WTC11 (cell line): ENCODE results near the gene LEFTY2. TPM values are rescaled to one million over a fixed set of nuclear protein-coding genes. Genes with fewer than 3 reads are reported as not detected.

Experiments
- ATAC-seq: fragments of 200-7000 bp; cut with Tn5 transposase; 2 replicates; pipeline ENCODE4 v1.10.0; 2021; ENCODE audit warnings: mild to moderate bottlenecking, moderate library complexity
- CTCF ChIA-PET: fragments of 300-600 bp; sonication (Branson Sonifier 250); formaldehyde crosslinking; loops from one replicate; lab custom pipeline; 2021; ENCODE audit warnings: antibody characterized with exemption; lab: Charles Lee
- POLR2A ChIA-PET: fragments of 350-600 bp; sonication (Branson Sonifier 250); formaldehyde crosslinking; loops from one replicate; lab custom pipeline; 2021; ENCODE audit warnings: antibody characterized with exemption; lab: Charles Lee
- DNase-seq: peaks from one replicate; pipeline ENCODE4 v3.0.0; 2021; ENCODE audit warnings: low spot score
- H3K27ac Mint-ChIP-seq: 2 replicates; pipeline ENCODE4 v1.8.0; 2021; ENCODE audit warnings: mixed read lengths
- H3K27me3 Mint-ChIP-seq: 2 replicates; pipeline ENCODE4 v1.8.0; 2021; ENCODE audit warnings: low read depth, mild to moderate bottlenecking, moderate library complexity, mixed read lengths
- H3K36me3 Mint-ChIP-seq: 2 replicates; pipeline ENCODE4 v1.8.0; 2021; ENCODE audit warnings: mixed read lengths
- H3K4me1 Mint-ChIP-seq: 2 replicates; pipeline ENCODE4 v1.8.0; 2022; ENCODE audit warnings: mixed read lengths
- H3K4me3 Mint-ChIP-seq: 2 replicates; pipeline ENCODE4 v1.8.0; 2021; ENCODE audit warnings: mild to moderate bottlenecking, moderate library complexity, mixed read lengths
- H3K9me3 Mint-ChIP-seq: 2 replicates; pipeline ENCODE4 v1.8.0; 2021; ENCODE audit warnings: mixed read lengths
- ATF1 ChIP-seq: sonication (generic); formaldehyde crosslinking; IDR thresholded peaks from 2 replicates; pipeline ENCODE4 v1.8.1; 2023; ENCODE audit warnings: mild to moderate bottlenecking, moderate library complexity, missing genetic modification reagents
- CBFB ChIP-seq: sonication (generic); formaldehyde crosslinking; IDR thresholded peaks from 2 replicates; pipeline ENCODE4 v1.8.1; 2022; ENCODE audit warnings: mild to moderate bottlenecking, low read depth, missing genetic modification reagents
- ESRRA ChIP-seq: sonication (generic); formaldehyde crosslinking; IDR thresholded peaks from 2 replicates; pipeline ENCODE4 v1.8.1; 2022; ENCODE audit warnings: mild to moderate bottlenecking, missing genetic modification reagents, borderline replicate concordance
- GABPB1 ChIP-seq: sonication (generic); formaldehyde crosslinking; IDR thresholded peaks from 2 replicates; pipeline ENCODE4 v1.8.1; 2023; ENCODE audit warnings: mild to moderate bottlenecking, missing genetic modification reagents
- KAT7 ChIP-seq: sonication (generic); formaldehyde crosslinking; IDR thresholded peaks from 2 replicates; pipeline ENCODE4 v1.8.1; 2023; ENCODE audit warnings: missing genetic modification reagents, mild to moderate bottlenecking, borderline replicate concordance
- NFYB ChIP-seq: sonication (generic); formaldehyde crosslinking; conservative IDR thresholded peaks from 2 replicates; pipeline ENCODE4 v1.8.0; 2022; ENCODE audit warnings: low read depth, missing genetic modification reagents
- TEAD4 ChIP-seq: sonication (generic); formaldehyde crosslinking; IDR thresholded peaks from 2 replicates; pipeline ENCODE4 v1.8.0; 2022; ENCODE audit warnings: mild to moderate bottlenecking, missing genetic modification reagents
- ZNF121 ChIP-seq: sonication (generic); formaldehyde crosslinking; IDR thresholded peaks from 2 replicates; pipeline ENCODE4 v1.8.0; 2023; ENCODE audit warnings: missing genetic modification reagents
- ZNF263 ChIP-seq: sonication (generic); formaldehyde crosslinking; IDR thresholded peaks from 2 replicates; pipeline ENCODE4 v1.8.1; 2022; ENCODE audit warnings: low read depth, mild to moderate bottlenecking, moderate library complexity, missing genetic modification reagents
- ZNF423 ChIP-seq: fragments of 250-450 bp; sonication (Bioruptor Pico); IDR thresholded peaks from 2 replicates; pipeline ENCODE4 v2.1.2; 2022; ENCODE audit warnings: mild to moderate bottlenecking, moderate library complexity
- total RNA-seq: library from RNA; stranded (reverse); gene quantifications from 3 replicates; pipeline ENCODE4 v1.2.3, GENCODE V29; 2021
- TF ChIP-seq, protein P1 (sequence below): sonication (generic); formaldehyde crosslinking; IDR thresholded peaks from 2 replicates; pipeline ENCODE4 v1.8.0; 2022; ENCODE audit warnings: mild to moderate bottlenecking, missing genetic modification reagents
- TF ChIP-seq, protein P2 (sequence below): sonication (generic); formaldehyde crosslinking; IDR thresholded peaks from 2 replicates; pipeline ENCODE4 v1.8.1; 2023; ENCODE audit warnings: mild to moderate bottlenecking, missing genetic modification reagents, moderate library complexity
- TF ChIP-seq, protein P3 (sequence below): fragments of 250-450 bp; sonication (Bioruptor Pico); IDR thresholded peaks from 2 replicates; pipeline ENCODE4 v1.9.0; 2021; ENCODE audit warnings: mild to moderate bottlenecking
- TF ChIP-seq, protein P4 (sequence below): sonication (generic); formaldehyde crosslinking; IDR thresholded peaks from 2 replicates; pipeline ENCODE4 v1.8.0; 2022; ENCODE audit warnings: mild to moderate bottlenecking, missing genetic modification reagents
- TF ChIP-seq, protein P5 (sequence below): sonication (generic); formaldehyde crosslinking; IDR thresholded peaks from 2 replicates; pipeline ENCODE4 v1.8.0; 2022; ENCODE audit warnings: mild to moderate bottlenecking, missing genetic modification reagents

The LEFTY2 gene
- total RNA-seq, 1 experiment from 2014 or later = 15.5 TPM

DNA sequence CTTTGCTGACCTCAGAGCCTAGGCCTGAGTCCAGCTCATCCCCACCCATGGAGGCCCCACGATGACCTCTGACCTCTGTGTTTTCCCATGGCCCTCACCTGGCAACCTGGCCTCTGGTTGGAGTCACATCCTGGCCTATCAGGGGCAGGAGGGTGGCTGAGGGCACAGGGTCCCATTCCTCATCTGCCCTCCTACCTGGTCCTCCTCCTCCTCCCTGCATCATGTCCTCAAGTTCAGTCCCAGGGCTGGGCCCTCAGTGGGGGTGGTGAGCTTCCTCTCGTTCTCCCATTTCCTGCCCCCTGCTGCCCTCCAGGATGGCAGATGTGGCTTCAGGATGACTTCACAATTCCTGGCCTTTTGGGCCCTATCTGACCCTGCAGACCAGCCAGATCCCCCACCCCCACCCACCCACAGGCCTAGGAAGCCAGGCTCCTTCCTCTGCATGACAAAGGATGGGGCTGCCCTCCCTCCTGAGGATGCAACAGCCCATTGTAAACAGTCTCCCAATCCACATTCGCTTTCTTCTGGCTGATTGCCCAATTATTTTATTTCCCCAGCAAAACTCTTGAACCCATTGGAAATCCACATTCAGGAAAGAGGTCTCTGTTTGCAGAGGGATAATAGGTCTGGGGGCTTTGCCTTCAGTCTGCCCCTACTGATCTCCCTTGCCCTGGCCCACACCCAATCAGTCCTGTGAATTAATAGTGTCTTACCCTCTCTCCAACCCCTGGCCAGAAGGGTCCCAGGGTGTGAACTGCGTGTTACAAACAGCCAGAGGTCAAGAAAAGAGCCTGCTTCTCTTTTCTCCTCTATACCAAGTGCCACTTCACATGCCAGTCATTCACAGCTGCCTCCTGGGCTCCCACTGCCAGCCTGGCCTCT lies 41.7 kb downstream of the LEFTY2 start (continued):
- TF ChIP-seq, protein P1, sequence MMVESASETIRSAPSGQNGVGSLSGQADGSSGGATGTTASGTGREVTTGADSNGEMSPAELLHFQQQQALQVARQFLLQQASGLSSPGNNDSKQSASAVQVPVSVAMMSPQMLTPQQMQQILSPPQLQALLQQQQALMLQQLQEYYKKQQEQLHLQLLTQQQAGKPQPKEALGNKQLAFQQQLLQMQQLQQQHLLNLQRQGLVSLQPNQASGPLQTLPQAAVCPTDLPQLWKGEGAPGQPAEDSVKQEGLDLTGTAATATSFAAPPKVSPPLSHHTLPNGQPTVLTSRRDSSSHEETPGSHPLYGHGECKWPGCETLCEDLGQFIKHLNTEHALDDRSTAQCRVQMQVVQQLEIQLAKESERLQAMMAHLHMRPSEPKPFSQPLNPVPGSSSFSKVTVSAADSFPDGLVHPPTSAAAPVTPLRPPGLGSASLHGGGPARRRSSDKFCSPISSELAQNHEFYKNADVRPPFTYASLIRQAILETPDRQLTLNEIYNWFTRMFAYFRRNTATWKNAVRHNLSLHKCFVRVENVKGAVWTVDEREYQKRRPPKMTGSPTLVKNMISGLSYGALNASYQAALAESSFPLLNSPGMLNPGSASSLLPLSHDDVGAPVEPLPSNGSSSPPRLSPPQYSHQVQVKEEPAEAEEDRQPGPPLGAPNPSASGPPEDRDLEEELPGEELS = peak; percentile 95; the same call in 1 of the 2 replicates
- TF ChIP-seq NFYB (CRISPR knock-in tag) (no peak), TEAD4 (CRISPR knock-in tag) (no peak)
- TF ChIP-seq, protein P2, sequence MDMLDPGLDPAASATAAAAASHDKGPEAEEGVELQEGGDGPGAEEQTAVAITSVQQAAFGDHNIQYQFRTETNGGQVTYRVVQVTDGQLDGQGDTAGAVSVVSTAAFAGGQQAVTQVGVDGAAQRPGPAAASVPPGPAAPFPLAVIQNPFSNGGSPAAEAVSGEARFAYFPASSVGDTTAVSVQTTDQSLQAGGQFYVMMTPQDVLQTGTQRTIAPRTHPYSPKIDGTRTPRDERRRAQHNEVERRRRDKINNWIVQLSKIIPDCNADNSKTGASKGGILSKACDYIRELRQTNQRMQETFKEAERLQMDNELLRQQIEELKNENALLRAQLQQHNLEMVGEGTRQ (CRISPR knock-in tag) = 0 out of 2 replicates have a peak, but pooled peaks have one; percentile 6

DNA sequence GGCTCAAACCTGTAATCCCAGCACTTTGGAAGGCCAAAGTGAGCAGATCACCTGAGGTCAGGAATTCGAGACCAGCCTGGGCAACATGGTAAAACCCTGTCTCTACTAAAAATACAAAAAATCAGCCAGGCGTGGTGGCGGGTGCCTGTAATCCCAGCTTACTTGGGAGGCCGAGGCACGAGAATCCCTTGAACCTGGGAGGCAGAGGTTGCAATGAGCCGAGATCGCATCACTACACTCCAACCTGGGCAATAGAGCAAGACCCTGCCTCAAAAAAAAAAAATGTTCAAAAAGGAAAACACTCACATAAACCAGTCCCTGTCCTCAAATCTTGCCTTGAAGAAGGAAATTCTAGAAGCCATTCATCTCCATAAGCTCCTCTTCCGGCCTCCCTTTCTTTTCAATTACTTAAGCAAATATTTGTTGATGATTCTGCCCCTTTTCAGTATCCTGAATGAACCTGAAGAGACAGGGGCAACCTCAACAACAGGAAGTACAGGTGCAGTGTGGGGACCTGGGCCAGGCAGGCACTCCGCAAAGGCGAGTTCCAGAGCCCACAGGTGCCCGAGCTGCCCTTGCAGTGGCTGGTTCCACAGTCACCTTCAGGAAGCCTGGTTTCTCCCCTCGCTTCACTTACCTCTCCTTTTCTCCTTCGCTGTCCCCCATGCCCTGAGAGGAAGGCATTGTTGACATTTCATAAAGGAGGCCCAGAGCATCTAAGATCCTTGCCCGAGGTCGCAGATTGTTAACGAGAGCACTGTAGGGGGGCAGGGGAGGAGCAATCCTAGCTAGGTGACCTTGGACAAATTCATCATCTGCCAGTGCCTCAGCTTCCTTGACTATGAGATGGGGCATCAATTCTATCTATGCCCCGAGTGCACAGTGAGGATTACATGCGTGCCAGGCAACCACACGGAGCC lies 43.2 kb downstream of the LEFTY2 start:
- no peak for ATAC-seq
- ChIA-PET POLR2A (interaction anchor here (2.2 kb wide), 1 partner anchor 15 kb away, joined by 10 read pairs; the partner anchor contains the start of gene TMEM63A), CTCF (interaction anchor here (1.4 to 3.3 kb wide), 4 partner anchors 9 to 90 kb away, joined by 3 to 30 read pairs (median 10); partner anchors contain the start of genes LEFTY1 and TMEM63A)
- no peak for DNase-seq
- no peaks in the 10 kb centered on the region for H3K36me3 Mint-ChIP-seq
- TF ChIP-seq GABPB1 (CRISPR knock-in tag) (no peak), KAT7 (0 out of 2 replicates have a peak, but pooled peaks have one; percentile 16), ESRRA (CRISPR knock-in tag) (peak; percentile 38; the same call in 1 of the 2 replicates), ZNF121 (peak; percentile 76; the same call in 1 of the 2 replicates)
- TF ChIP-seq, protein P3, sequence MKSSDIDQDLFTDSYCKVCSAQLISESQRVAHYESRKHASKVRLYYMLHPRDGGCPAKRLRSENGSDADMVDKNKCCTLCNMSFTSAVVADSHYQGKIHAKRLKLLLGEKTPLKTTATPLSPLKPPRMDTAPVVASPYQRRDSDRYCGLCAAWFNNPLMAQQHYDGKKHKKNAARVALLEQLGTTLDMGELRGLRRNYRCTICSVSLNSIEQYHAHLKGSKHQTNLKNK (CRISPR knock-in tag) = no peak
- H3K4me1 Mint-ChIP-seq = peaks cover 43% of the 10 kb centered on the region
- peak overlapping the region; percentile 60 for H3K27ac Mint-ChIP-seq
- H3K4me3 Mint-ChIP-seq = no peak overlapping the region
- H3K9me3 Mint-ChIP-seq = no peaks in the 10 kb centered on the region
- H3K27me3 Mint-ChIP-seq = peaks cover 15% of the 10 kb centered on the region

DNA sequence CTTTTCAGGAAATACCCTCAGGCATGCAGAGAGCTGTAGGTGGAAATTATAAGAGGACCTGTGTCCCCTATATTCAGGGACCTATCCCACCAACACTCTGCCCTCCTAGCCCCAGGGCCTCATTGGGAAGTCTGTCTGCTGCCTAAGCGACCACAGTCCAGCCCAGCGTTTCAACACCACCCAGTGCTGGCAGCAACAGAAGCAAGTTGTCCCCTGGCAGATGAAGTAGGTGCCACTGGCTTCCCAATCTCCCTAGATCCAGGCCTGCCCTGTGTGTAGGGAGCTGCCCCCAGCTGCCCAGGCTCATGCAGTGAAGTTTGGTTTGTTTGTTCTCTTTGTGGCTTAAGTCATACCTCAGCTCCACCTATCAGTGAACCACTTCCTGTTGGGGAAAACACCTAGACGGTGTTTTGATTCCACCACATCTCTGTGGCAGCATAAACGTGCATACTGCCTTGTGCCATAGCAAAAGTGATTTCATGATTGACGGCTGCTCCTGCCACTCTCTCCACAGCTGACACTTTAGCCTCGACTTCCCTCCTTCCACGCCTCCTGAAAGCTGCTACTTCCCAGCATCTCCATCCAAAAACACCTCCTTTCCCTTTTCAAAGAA lies 44.0 kb downstream of the LEFTY2 start:
- no peaks in the 10 kb centered on the region for H3K9me3 Mint-ChIP-seq
- H3K36me3 Mint-ChIP-seq = no peaks in the 10 kb centered on the region
- H3K4me1 Mint-ChIP-seq = peaks cover 43% of the 10 kb centered on the region
- no peak for ATAC-seq
- H3K4me3 Mint-ChIP-seq = no peak overlapping the region
- DNase-seq = no peak
- TF ChIP-seq, protein P1 = no peak
- TF ChIP-seq ATF1 (CRISPR knock-in tag) = no peak
- TF ChIP-seq ZNF423 = no peak
- no peak for TF ChIP-seq CBFB (CRISPR knock-in tag)
- TF ChIP-seq, protein P4, sequence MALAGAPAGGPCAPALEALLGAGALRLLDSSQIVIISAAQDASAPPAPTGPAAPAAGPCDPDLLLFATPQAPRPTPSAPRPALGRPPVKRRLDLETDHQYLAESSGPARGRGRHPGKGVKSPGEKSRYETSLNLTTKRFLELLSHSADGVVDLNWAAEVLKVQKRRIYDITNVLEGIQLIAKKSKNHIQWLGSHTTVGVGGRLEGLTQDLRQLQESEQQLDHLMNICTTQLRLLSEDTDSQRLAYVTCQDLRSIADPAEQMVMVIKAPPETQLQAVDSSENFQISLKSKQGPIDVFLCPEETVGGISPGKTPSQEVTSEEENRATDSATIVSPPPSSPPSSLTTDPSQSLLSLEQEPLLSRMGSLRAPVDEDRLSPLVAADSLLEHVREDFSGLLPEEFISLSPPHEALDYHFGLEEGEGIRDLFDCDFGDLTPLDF (CRISPR knock-in tag) = no peak
- TF ChIP-seq ZNF263 = no peak
- TF ChIP-seq, protein P5, sequence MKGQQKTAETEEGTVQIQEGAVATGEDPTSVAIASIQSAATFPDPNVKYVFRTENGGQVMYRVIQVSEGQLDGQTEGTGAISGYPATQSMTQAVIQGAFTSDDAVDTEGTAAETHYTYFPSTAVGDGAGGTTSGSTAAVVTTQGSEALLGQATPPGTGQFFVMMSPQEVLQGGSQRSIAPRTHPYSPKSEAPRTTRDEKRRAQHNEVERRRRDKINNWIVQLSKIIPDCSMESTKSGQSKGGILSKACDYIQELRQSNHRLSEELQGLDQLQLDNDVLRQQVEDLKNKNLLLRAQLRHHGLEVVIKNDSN (CRISPR knock-in tag) = no peak
- no peak overlapping the region for H3K27ac Mint-ChIP-seq
- ChIA-PET POLR2A (interaction anchor here (2.2 kb wide), 1 partner anchor 14 kb away, joined by 10 read pairs; the partner anchor contains the start of gene TMEM63A), CTCF (interaction anchor here (1.4 to 3.3 kb wide), 3 partner anchors 8 to 14 kb away, joined by 3 to 30 read pairs (median 13); partner anchors contain the start of genes LEFTY1 and TMEM63A)
- peaks cover 11% of the 10 kb centered on the region; the same call in 1 of the 2 replicates for H3K27me3 Mint-ChIP-seq
